HEK293 (cell line): Measurements from ENCODE around the gene PPIP5K2.

ENCODE experiments used
- CTCF ChIA-PET: fragments of 350-600 bp; formaldehyde crosslinking; extraction: SDS; loops from one replicate; lab custom pipeline; 2021; ENCODE audit warnings: antibody characterized with exemption; lab: Yijun Ruan, JAX
- POLR2A ChIA-PET: fragments of 300-600 bp; formaldehyde crosslinking; extraction: SDS; loops from one replicate; lab custom pipeline; 2020; ENCODE audit warnings: antibody characterized with exemption, inconsistent platforms; lab: Yijun Ruan, JAX
- H3K27ac ChIP-seq: fragments of 200-500 bp; sonication (Bioruptor generic); 2 replicates; pipeline ENCODE4 v1.5.1; 2014; ENCODE audit warnings: low read depth, low read length, control low read depth, inconsistent platforms; ENCODE audit errors: extremely low read depth
- H3K36me3 ChIP-seq, 2 experiments: fragments of 200-500 bp in 1 of 2; sonication (Bioruptor generic) in 1 of 2; 1 replicate in 1 of 2; 2 replicates in 1 of 2; pipeline ENCODE4 v1.5.1; 2014 to 2017; ENCODE audit warnings: inconsistent platforms in 2 of 2, low read length in 2 of 2; ENCODE audit not compliant: control insufficient read depth in 2 of 2, insufficient read depth in 1 of 2
- H3K4me1 ChIP-seq: fragments of 200-500 bp; sonication (Bioruptor generic); 2 replicates; pipeline ENCODE4 v1.5.1; 2014; ENCODE audit warnings: mild to moderate bottlenecking, low read length, inconsistent platforms; ENCODE audit not compliant: control insufficient read depth, insufficient read depth
- H3K4me3 ChIP-seq: 2 replicates; pipeline ENCODE4 v1.5.1; 2011; ENCODE audit warnings: low read depth, mild to moderate bottlenecking, control low read depth, low read length, moderate library complexity
- H3K9me3 ChIP-seq: fragments of 200-500 bp; sonication (Bioruptor generic); 2 replicates; pipeline ENCODE4 v1.5.1; 2014; ENCODE audit warnings: low read depth, low read length, inconsistent platforms; ENCODE audit not compliant: control insufficient read depth, insufficient read depth
- ELK4 ChIP-seq: IDR thresholded peaks from 2 replicates; pipeline ENCODE4 v1.6.1; 2011; ENCODE audit warnings: mild to moderate bottlenecking, low read depth, low read length, borderline replicate concordance
- HIC1 ChIP-seq: fragments of 450-650 bp; formaldehyde crosslinking; IDR thresholded peaks from 2 replicates; pipeline ENCODE4 v1.5.1; 2016; ENCODE audit warnings: missing biosample characterization, missing genetic modification characterization
- HOXC10 ChIP-seq: sonication (generic); formaldehyde crosslinking; IDR thresholded peaks from 2 replicates; pipeline ENCODE4 v1.8.1; 2023; ENCODE audit warnings: mild to moderate bottlenecking, missing genetic modification reagents
- KLF1 ChIP-seq: fragments of 450-650 bp; formaldehyde crosslinking; IDR thresholded peaks from 2 replicates; pipeline ENCODE4 v1.5.1; 2016; ENCODE audit warnings: missing biosample characterization, missing genetic modification characterization
- KLF10 ChIP-seq: fragments of 450-650 bp; IDR thresholded peaks from 2 replicates; pipeline ENCODE4 v1.5.1; 2018; ENCODE audit warnings: missing biosample characterization, mild to moderate bottlenecking, missing genetic modification characterization
- KLF16 ChIP-seq: fragments of 450-650 bp; formaldehyde crosslinking; IDR thresholded peaks from 2 replicates; pipeline ENCODE4 v1.5.1; 2017; ENCODE audit warnings: missing biosample characterization, missing genetic modification characterization
- KLF9 ChIP-seq: fragments of 450-650 bp; formaldehyde crosslinking; IDR thresholded peaks from 2 replicates; pipeline ENCODE4 v1.5.1; 2016; ENCODE audit warnings: missing biosample characterization, missing genetic modification characterization, low read depth
- SCRT2 ChIP-seq: fragments of 450-650 bp; formaldehyde crosslinking; IDR thresholded peaks from 2 replicates; pipeline ENCODE4 v1.5.1; 2016; ENCODE audit warnings: missing biosample characterization, missing genetic modification characterization
- ZBTB1 ChIP-seq: fragments of 450-650 bp; formaldehyde crosslinking; IDR thresholded peaks from 2 replicates; pipeline ENCODE4 v1.5.1; 2016; ENCODE audit warnings: missing biosample characterization, missing genetic modification characterization
- ZBTB11 ChIP-seq: fragments of 450-650 bp; formaldehyde crosslinking; conservative IDR thresholded peaks from 2 replicates; pipeline ENCODE4 v1.5.1; 2016; ENCODE audit warnings: low read depth, missing biosample characterization, missing genetic modification characterization
- ZBTB6 ChIP-seq: fragments of 450-650 bp; formaldehyde crosslinking; IDR thresholded peaks from 2 replicates; pipeline ENCODE4 v1.5.1; 2017; ENCODE audit warnings: missing biosample characterization, missing genetic modification characterization
- ZFP41 ChIP-seq: fragments of 450-650 bp; formaldehyde crosslinking; IDR thresholded peaks from 2 replicates; pipeline ENCODE4 v1.5.1; 2016; ENCODE audit warnings: missing biosample characterization, missing genetic modification characterization, borderline replicate concordance
- ZNF10 ChIP-seq: fragments of 450-650 bp; formaldehyde crosslinking; IDR thresholded peaks from 2 replicates; pipeline ENCODE4 v1.5.1; 2017; ENCODE audit warnings: missing biosample characterization, missing genetic modification characterization
- ZNF132 ChIP-seq: fragments of 450-650 bp; formaldehyde crosslinking; IDR thresholded peaks from 2 replicates; pipeline ENCODE4 v1.5.1; 2017; ENCODE audit warnings: missing biosample characterization, missing genetic modification characterization, borderline replicate concordance
- ZNF140 ChIP-seq: fragments of 450-650 bp; formaldehyde crosslinking; IDR thresholded peaks from 2 replicates; pipeline ENCODE4 v1.5.1; 2016; ENCODE audit warnings: missing biosample characterization, missing genetic modification characterization
- ZNF155 ChIP-seq: fragments of 450-650 bp; formaldehyde crosslinking; IDR thresholded peaks from 2 replicates; pipeline ENCODE4 v1.5.1; 2016; ENCODE audit warnings: missing biosample characterization, missing genetic modification characterization
- ZNF174 ChIP-seq: fragments of 450-650 bp; formaldehyde crosslinking; IDR thresholded peaks from 2 replicates; pipeline ENCODE4 v1.5.0; 2017; ENCODE audit warnings: missing biosample characterization, mild to moderate bottlenecking, missing genetic modification characterization
- ZNF24 ChIP-seq: fragments of 450-650 bp; formaldehyde crosslinking; IDR thresholded peaks from 2 replicates; pipeline ENCODE4 v1.5.1; 2016; ENCODE audit warnings: missing biosample characterization, missing genetic modification characterization
- ZNF26 ChIP-seq: fragments of 450-650 bp; formaldehyde crosslinking; IDR thresholded peaks from 2 replicates; pipeline ENCODE4 v1.5.1; 2016; ENCODE audit warnings: missing biosample characterization, missing genetic modification characterization
- ZNF426 ChIP-seq: fragments of 450-650 bp; formaldehyde crosslinking; IDR thresholded peaks from 2 replicates; pipeline ENCODE4 v1.5.1; 2017; ENCODE audit warnings: missing biosample characterization, missing genetic modification characterization, mild to moderate bottlenecking, inconsistent platforms, moderate library complexity
- ZNF473 ChIP-seq: fragments of 450-650 bp; formaldehyde crosslinking; IDR thresholded peaks from 2 replicates; pipeline ENCODE4 v1.5.1; 2017; ENCODE audit warnings: missing biosample characterization, missing genetic modification characterization
- ZNF530 ChIP-seq: fragments of 450-650 bp; formaldehyde crosslinking; IDR thresholded peaks from 2 replicates; pipeline ENCODE4 v1.5.1; 2016; ENCODE audit warnings: low read depth, missing biosample characterization, missing genetic modification characterization
- ZNF544 ChIP-seq: fragments of 450-650 bp; formaldehyde crosslinking; IDR thresholded peaks from 2 replicates; pipeline ENCODE4 v1.5.0; 2017; ENCODE audit warnings: missing biosample characterization, missing genetic modification characterization
- ZNF560 ChIP-seq: fragments of 450-650 bp; formaldehyde crosslinking; IDR thresholded peaks from 2 replicates; pipeline ENCODE4 v1.5.1; 2017; ENCODE audit warnings: missing biosample characterization, missing genetic modification characterization, borderline replicate concordance
- ZNF777 ChIP-seq: fragments of 450-650 bp; formaldehyde crosslinking; IDR thresholded peaks from 2 replicates; pipeline ENCODE4 v1.5.1; 2017; ENCODE audit warnings: missing biosample characterization, missing genetic modification characterization, borderline replicate concordance
- ZSCAN5A ChIP-seq: fragments of 450-650 bp; formaldehyde crosslinking; IDR thresholded peaks from 2 replicates; pipeline ENCODE4 v1.5.1; 2016; ENCODE audit warnings: missing biosample characterization, missing genetic modification characterization

Gene PPIP5K2

GRCh38 chr5:103112910-103113309 is 7.2 kb upstream of the PPIP5K2 start:
- ChIA-PET POLR2A (interaction anchor here (0.7 kb wide), 1 partner anchor 352 kb away, joined by 3 read pairs; no protein-coding TSS in a partner anchor), CTCF (interaction anchor here (0.6 kb wide), 1 partner anchor 23 kb away, joined by 3 read pairs; no protein-coding TSS in a partner anchor)
- Histone ChIP-seq H3K4me1 (peaks cover 7% of the 10 kb centered on the region), H3K4me3 (no peak overlapping the region), H3K27ac (no peak overlapping the region), H3K36me3 (no peaks in the 10 kb centered on the region), H3K9me3 (no peaks in the 10 kb centered on the region)
- TF ChIP-seq KLF10 (tag by site-specific recombination) (no peak), ZNF24 (no peak), ZNF777 (tag by site-specific recombination) (no peak), ZNF560 (tag by site-specific recombination) (no peak), KLF1 (tag by site-specific recombination) (no peak), KLF16 (tag by site-specific recombination) (no peak), ZNF132 (tag by site-specific recombination) (no peak), ZSCAN5A (tag by site-specific recombination) (no peak), ZNF530 (tag by site-specific recombination) (no peak), ZNF544 (no peak), ZNF140 (tag by site-specific recombination) (no peak)

GRCh38 chr5:103114440-103114839 is 5.7 kb upstream of the PPIP5K2 start:
- no peak for TF ChIP-seq HIC1 (tag by site-specific recombination)
- no peak for TF ChIP-seq KLF9 (tag by site-specific recombination)
- TF ChIP-seq ZNF426 (tag by site-specific recombination): no peak
- no peak for TF ChIP-seq SCRT2
- no peak for TF ChIP-seq ZBTB11
- no peak for TF ChIP-seq ZNF10 (tag by site-specific recombination)
- no peak for TF ChIP-seq ZNF174 (tag by site-specific recombination)
- no peak for TF ChIP-seq ZNF155 (tag by site-specific recombination)
- TF ChIP-seq ZNF473 (tag by site-specific recombination): no peak
- TF ChIP-seq ZFP41 (tag by site-specific recombination): no peak
- no peak for TF ChIP-seq HOXC10
- no peak for TF ChIP-seq ZBTB1 (tag by site-specific recombination)
- no peak for TF ChIP-seq ZNF26
- no peak for TF ChIP-seq ELK4
- TF ChIP-seq ZBTB6 (tag by site-specific recombination): no peak
- TF ChIP-seq, all 188 proteins: peak for 0
- Histone ChIP-seq H3K4me1 (peaks cover 12% of the 10 kb centered on the region), H3K4me3 (no peak overlapping the region), H3K27ac (no peak overlapping the region), H3K36me3 (no peaks in the 10 kb centered on the region), H3K9me3 (no peaks in the 10 kb centered on the region)
- POLR2A ChIA-PET: no interaction called here
- CTCF ChIA-PET: no interaction called here
